HS-27A (cell line): Measurements from ENCODE around the gene NECAP2.
"Not testable (repeated sequence)": the region's sequence is repeated elsewhere in the genome, so short reads cannot be mapped to it uniquely, and the experiment has no call there.

Source experiments
- DNase-seq: peaks from one replicate; pipeline ENCODE4 v3.0.0-alpha.2; 2012; ENCODE audit warnings: low read depth, missing footprints

Gene NECAP2

DNA sequence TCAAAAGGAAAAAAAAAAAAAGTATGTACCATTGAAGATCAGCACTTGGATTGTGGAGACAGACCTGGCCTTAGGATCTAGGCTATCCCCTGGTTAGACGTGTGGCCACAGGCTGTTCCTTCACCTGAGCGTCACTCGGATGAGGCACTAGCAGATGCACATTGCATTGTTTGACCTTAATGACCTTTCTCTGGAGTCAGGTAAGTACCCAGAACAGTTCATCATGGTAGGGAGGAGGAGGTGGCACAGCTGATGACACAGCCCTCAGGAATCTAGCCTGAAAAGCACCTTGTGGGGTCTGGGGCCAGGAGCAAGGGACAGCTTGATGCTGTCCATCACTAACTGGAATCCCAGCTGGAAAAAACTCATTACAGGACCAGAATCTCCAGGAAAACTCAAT, 21.2 kb downstream of the NECAP2 start:
- DNase-seq = no peak

DNA sequence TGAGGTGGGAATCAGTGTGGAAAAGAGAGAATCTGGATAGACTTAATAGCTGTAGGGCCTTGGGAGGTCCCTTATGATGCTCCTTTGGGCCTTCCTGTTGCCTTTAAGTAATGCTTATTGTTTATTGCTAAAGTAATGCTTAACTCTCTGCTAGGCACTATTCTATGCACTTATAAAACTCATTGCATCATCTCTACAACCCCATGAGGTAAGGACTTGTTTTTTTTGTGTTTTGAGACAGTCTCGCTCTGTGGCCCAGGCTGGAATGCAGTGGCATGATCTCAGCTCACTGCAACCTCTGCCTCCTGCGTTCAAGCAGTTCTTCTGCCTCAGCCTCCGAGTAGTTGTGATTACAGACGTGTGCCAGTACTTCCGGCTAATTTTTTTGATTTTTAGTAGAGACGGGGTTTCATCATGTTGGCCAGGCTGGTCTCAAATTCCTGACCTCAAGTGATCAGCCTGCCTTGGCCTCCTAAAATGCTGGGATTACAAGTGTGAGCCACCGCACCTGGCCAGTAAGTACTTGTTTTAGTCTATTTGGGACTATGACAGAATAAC, 22.3 kb downstream of the NECAP2 start:
- no peak for DNase-seq

DNA sequence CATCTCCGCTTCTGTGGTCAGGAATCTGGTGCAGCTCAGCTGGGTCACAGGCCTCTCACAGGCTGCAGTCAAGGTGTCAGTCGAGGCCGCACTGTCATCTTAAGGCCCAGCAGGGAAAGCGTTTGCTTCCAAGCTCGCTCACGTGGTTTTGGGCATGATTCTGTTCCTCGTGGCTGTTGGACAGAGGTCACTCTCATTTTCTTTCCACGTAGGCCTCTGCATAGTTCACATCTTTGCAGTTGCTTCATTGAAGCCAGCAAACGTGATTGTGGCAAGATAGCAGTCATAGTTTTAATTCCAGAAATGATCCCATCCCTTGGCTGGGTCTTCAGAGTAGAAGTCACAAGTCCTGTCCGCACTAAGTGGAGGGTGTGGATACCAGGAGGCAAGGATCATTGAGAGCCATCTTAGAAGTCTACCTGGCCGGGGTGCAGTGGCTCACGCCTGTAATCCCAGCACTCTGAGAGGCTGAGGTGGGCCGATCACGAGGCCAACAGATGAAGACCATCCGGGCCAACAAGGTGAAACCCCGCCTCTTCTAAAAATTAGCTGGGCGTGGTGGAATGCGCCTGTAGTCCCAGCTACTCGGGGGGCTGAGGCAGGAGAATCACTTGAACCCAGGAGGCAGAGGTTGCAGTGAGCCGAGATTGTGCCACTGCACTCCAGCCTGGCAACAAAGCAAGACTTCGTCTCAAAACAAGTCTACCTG, 24.5 kb downstream of the NECAP2 start:
- DNase-seq = no peak

DNA sequence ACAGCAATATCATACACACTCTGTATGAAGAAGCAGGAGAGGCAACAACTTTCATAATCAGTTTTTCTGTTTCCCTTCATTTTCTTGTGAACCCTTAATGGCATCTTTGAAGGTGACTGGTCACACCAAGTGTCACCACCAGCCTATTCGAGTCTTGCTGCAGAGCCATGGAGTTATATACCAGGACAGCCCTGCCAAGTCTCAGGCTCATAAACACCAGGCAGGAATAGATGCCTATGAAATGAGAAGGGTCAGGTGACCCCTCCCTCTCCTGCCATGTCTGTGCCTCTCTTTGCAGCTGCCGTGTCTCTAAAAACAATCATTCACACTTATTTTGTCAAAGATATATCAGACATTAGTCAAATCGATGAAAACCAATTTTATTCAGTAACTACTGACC, 28.0 kb downstream of the NECAP2 start:
- DNase-seq = no peak

GRCh38 chr1:16474166-16474800, 33.8 kb downstream of the NECAP2 start:
- no peak for DNase-seq

DNA sequence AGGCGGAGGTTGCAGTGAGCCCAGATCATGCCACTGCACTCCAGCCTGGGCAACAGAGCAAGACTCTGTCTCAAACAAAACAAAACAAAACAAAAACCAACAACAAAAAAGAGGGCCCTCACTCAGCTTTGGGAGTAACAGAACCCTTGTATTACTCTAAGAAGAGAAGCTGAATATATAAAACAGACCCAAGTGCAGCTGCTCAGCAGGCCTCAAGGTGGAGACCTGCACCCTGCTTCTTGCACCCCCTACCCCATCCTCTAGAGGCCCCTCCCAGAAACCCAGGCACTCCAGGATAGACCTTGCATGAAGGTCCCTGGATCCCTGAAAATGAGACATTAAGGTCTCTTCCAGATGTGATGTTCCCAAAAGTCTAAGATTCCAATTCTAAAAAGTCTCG, 34.4 kb downstream of the NECAP2 start:
- DNase-seq = not testable (repeated sequence)

GRCh38 chr1:16475771-16476770, 35.5 kb downstream of the NECAP2 start:
- not testable (repeated sequence) for DNase-seq

- DNase-seq = no peak
Observed at GRCh38 chr1:16478091-16478490, 37.6 kb downstream of the NECAP2 start.

GRCh38 chr1:16483146-16483545, 42.6 kb downstream of the NECAP2 start:
- DNase-seq = not testable (repeated sequence)

DNA sequence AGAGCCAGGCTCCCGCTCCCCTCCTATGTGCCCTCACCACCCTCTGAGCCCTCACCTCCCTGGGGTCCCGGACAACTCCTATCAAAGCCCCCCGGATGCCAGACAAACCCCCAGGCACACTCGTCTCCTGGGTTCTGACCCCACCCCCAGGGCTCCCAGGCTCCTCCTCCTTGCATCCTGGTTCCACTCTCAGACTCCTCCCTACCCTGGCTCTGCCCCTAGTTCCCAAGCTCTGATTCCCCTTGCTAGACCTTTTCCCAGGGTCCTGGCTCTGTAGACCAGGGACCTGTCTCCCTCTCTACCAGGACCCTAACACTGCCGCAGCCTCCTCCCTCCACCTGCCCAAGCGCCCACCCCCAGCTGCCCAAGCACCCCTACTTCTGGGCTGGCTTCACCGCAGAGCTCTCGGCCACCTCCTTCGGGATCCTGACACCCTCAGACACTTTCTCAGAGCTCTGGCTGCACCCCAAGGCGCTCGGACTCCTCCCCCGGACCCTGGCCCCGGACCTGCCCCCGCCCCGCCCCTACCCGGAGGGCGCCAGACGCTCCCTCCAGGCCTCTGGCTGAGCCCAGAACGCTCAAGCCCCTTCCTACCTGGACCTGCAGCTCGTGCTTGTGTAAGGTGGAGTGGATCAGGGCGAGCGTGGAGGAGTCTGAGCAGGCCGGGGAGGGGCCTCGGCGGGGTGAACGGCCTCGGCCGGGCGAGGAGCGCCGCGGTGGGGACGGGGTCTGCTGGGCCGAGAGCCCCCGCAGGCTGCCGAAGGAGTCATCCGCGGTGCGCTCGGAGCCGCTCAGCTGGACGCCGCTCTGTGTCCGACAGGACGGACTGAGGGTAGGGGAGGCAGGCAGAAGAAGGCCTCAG, 43.3 kb downstream of the NECAP2 start:
- DNase-seq = not testable (repeated sequence)

GRCh38 chr1:16484501-16484835, 43.9 kb downstream of the NECAP2 start:
- no peak for DNase-seq

- DNase-seq = no peak
Observed at GRCh38 chr1:16484931-16485330, 44.4 kb downstream of the NECAP2 start.

DNA sequence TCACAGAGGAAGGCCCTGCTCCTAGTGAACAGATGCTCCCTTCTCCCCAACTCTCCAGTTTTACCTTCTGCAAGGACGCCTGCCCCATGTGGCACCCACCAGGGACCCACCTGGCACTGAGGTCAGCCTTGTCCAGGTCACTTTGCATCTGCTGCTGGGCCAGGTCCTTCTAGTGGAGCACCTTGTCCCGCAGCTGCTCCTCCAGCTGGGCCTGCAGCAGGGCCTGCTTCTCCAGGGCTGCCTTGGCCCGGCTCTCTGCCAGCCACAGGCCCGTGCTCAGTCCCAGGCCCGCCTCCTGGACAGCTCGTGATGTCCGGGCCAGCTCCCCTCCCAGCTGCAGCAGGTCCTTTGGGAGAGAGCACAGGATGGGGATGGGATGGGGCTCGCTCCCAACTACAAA, 45.8 kb downstream of the NECAP2 start:
- not testable (repeated sequence) for DNase-seq

GRCh38 chr1:16487011-16487410, 46.5 kb downstream of the NECAP2 start:
- not testable (repeated sequence) for DNase-seq

DNA sequence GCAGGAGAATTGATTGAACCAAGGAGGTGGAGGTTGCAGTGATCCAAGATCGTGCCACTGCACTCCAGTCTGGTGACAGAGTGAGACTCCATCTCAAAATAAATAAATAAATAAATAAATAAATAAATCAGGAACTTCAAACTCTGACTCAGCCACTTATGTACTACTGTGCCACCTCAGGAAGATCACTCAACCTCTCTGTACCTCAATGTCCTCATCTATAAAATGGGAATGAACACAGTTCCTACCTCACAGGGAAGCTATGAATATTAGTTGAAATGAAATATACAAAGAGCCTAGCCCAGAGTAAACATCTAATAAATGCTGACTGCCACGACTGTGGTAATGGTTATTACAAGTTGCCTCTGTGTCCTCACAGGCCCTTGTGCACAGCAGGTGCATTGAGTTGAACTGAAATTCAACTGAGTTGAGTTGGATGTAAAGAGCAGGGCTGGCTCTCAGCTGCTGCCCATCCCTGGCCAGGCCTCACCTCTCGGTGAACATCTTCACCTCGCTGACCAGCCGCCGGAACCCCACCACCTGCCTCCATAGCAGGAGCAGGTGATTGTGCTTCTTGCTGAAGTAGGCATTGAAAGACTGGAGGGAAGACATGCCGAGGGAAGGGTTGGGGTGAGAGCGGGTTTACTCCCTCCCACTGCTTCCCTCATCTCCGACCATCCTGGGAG, 48.8 kb downstream of the NECAP2 start:
- not testable (repeated sequence) for DNase-seq

DNA sequence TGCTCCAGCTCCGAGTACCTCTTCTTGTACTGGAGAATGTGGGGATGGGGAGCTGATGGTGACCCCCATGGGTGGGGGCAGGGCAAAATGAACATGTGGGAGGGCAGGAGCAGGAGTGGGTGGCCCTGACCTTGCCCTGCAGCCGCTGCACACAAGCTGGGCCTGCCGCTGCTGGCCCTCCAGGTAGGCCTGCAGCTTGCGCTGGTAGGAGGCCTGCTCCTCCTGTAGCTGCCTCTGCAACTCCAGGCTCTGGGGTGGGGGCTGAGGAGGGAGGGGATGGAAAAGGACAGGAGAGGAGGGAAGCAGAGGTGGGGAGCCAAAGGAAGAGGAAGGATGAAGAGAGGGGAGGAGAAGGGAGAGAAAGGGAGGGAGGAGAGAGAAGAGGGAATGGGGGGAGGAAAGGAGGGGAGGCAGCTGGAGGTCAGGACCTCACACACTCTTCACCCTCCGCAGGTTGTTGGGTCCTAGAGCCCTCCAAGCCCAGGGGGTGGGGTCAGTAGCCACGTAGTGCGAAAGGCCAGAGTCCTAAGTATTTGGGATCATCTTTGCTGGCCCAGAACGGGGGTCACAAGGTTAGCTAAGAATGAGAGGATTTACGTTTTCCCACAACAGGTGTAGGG, 50.6 kb downstream of the NECAP2 start:
- DNase-seq = no peak

DNA sequence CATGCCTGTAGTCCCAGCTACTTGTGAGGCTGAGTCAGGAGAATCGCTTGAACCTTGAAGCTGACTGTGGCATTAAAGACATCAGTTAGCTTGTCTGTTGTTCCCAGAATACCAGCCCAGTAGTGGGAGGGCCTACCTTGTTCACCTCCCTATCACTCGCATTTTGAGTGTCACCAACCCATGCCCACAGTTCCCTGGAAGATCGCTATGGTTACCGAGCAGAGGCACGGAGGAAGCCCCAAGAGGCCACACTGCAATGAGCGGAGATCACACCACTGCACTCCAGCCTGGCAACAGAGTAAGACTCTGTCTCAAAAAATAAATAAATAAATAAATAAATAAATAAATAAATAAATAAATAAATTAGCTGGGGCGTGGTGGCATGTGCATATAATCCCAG, 52.4 kb downstream of the NECAP2 start:
- not testable (repeated sequence) for DNase-seq

DNA sequence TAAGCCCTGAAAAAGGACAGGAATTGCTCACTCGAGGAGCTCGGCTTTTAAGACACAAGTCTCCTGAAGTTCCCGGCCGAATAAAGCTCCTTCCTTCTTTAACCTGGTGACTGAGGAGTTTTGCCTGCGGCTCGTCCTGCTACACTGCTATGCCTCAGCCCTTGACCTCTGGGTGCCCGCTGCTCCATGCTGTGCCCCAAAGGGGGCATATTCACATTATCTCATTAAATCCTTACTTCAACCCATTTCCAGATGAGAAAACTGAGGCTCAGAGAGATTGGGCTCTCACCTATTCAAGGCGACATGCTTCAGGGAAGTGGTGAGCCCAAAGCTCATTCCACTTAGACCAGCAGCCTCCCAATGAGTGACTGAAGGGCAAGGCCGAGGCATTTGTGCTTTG, 53.2 kb downstream of the NECAP2 start:
- DNase-seq = not testable (repeated sequence)

DNA sequence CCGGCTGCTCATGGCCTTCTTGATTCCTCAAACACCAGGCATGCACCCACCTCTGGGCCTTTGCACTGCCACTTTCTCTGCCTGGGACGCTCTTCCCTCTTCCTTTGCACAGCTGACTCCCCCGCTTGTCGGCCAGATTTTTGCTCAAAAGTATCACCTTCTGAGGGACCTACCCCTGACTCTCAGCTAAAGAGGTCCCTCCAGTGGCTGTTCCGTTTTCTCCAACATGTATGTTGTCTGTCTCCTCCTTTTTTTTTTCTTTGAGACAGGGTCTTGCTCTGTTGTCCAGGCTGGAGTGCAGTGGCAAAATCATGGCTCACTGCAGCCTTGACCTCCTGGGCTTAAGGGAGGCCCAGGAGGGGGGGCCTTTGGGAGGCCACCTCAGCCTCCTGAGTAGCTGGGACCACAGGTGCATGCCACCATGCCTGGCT, 57.0 kb downstream of the NECAP2 start:
- DNase-seq = not testable (repeated sequence)

GRCh38 chr1:16498047-16498446, 57.5 kb downstream of the NECAP2 start:
- not testable (repeated sequence) for DNase-seq
